GM23338 (cell line): Measurements from ENCODE around the gene RNU6-9. TPM values are rescaled to one million over a fixed set of nuclear protein-coding genes. Genes with fewer than 3 reads are reported as not detected.

Source experiments
- ATAC-seq: fragments of 200-7000 bp; cut with Tn5 transposase; 3 replicates; pipeline ENCODE4 v1.9.1; 2020
- DNase-seq: peaks from one replicate; pipeline ENCODE4 v3.0.0-alpha.2; 2015; ENCODE audit warnings: low spot score
- H2AFZ ChIP-seq: fragments of 200-600 bp; sonication (generic); 2 replicates; pipeline ENCODE4 v1.8.0; 2016; ENCODE audit warnings: antibody characterized with exemption, mild to moderate bottlenecking, moderate library complexity
- H3F3A ChIP-seq: fragments of 200-600 bp; sonication (generic); replicated peaks from 2 replicates; pipeline ENCODE4 v1.8.0; 2017; ENCODE audit warnings: antibody characterized with exemption, mixed run types, low read depth
- H3K27ac ChIP-seq: fragments of 200-600 bp; sonication (generic); 2 replicates; pipeline ENCODE4 v1.6.1; 2016; ENCODE audit warnings: low read depth
- H3K27me3 ChIP-seq: fragments of 200-600 bp; sonication (generic); 2 replicates; pipeline ENCODE4 v1.8.0; 2016; ENCODE audit warnings: mild to moderate bottlenecking, mixed run types, moderate library complexity; ENCODE audit not compliant: insufficient read depth
- H3K36me3 ChIP-seq: fragments of 200-600 bp; sonication (generic); 2 replicates; pipeline ENCODE4 v1.8.0; 2016; ENCODE audit warnings: mild to moderate bottlenecking; ENCODE audit not compliant: insufficient read depth
- H3K4me1 ChIP-seq: fragments of 200-600 bp; sonication (generic); 2 replicates; pipeline ENCODE4 v1.8.0; 2016; ENCODE audit warnings: mild to moderate bottlenecking, moderate library complexity; ENCODE audit not compliant: insufficient read depth
- H3K4me2 ChIP-seq: fragments of 200-600 bp; sonication (generic); 2 replicates; pipeline ENCODE4 v1.7.1; 2017; ENCODE audit warnings: mixed run types
- H3K4me3 ChIP-seq: fragments of 200-600 bp; sonication (generic); 2 replicates; pipeline ENCODE4 v1.6.1; 2016; ENCODE audit warnings: mixed run types
- H3K79me2 ChIP-seq: fragments of 200-600 bp; sonication (generic); replicated peaks from 2 replicates; pipeline ENCODE4 v1.8.0; 2017; ENCODE audit warnings: mild to moderate bottlenecking; ENCODE audit not compliant: insufficient read depth
- H3K9me2 ChIP-seq: fragments of 200-600 bp; sonication (generic); 2 replicates; pipeline ENCODE4 v1.8.0; 2017; ENCODE audit not compliant: insufficient read depth
- H4K20me1 ChIP-seq: fragments of 200-600 bp; sonication (generic); replicated peaks from 2 replicates; pipeline ENCODE4 v1.8.0; 2017; ENCODE audit warnings: mild to moderate bottlenecking; ENCODE audit not compliant: insufficient read depth
- H3K27ac Mint-ChIP-seq: 2 replicates; pipeline ENCODE4 v1.8.0; 2020; ENCODE audit warnings: inconsistent platforms, mild to moderate bottlenecking, moderate library complexity, mixed read lengths
- H3K27me3 Mint-ChIP-seq: 3 replicates; pipeline ENCODE4 v1.8.0; 2022; ENCODE audit warnings: low read depth, mild to moderate bottlenecking, moderate library complexity, mixed read lengths, inconsistent platforms; ENCODE audit not compliant: insufficient read depth, poor library complexity
- H3K36me3 Mint-ChIP-seq: 3 replicates; pipeline ENCODE4 v1.8.0; 2021; ENCODE audit warnings: low read depth, mild to moderate bottlenecking, inconsistent platforms, moderate library complexity, mixed read lengths
- H3K4me1 Mint-ChIP-seq: 3 replicates; pipeline ENCODE4 v1.8.0; 2020; ENCODE audit warnings: mild to moderate bottlenecking, inconsistent platforms, mixed read lengths
- H3K4me3 Mint-ChIP-seq: 3 replicates; pipeline ENCODE4 v1.8.0; 2021; ENCODE audit warnings: moderate library complexity, mild to moderate bottlenecking, inconsistent platforms, mixed read lengths
- H3K9me3 Mint-ChIP-seq: 3 replicates; pipeline ENCODE4 v1.8.0; 2020; ENCODE audit warnings: moderate library complexity, mild to moderate bottlenecking, inconsistent platforms, mixed read lengths
- CREB1 ChIP-seq: fragments of 250-450 bp; sonication (Bioruptor Pico); IDR thresholded peaks from 2 replicates; pipeline ENCODE4 v1.5.0; 2020; ENCODE audit warnings: low read depth, mild to moderate bottlenecking, moderate library complexity
- EZH2 ChIP-seq: fragments of 200-600 bp; sonication (generic); IDR thresholded peaks from one replicate; pipeline ENCODE4 v1.8.0; 2017; ENCODE audit warnings: antibody characterized with exemption, mild to moderate bottlenecking, low read depth; ENCODE audit not compliant: unreplicated experiment
- JUNB ChIP-seq: IDR thresholded peaks from one replicate; pipeline ENCODE4 v1.6.1; 2016; ENCODE audit warnings: antibody characterized with exemption; ENCODE audit not compliant: unreplicated experiment
- NANOG ChIP-seq: IDR thresholded peaks from 2 replicates; pipeline ENCODE4 v1.6.1; 2016; ENCODE audit warnings: antibody characterized with exemption, borderline replicate concordance
- ZNF331 ChIP-seq: fragments of 250-450 bp; sonication (Bioruptor Pico); IDR thresholded peaks from 2 replicates; pipeline ENCODE4 v1.5.0; 2020; ENCODE audit warnings: low read depth, mild to moderate bottlenecking, moderate library complexity
- polyA plus RNA-seq: library from polyadenylated mRNA; unstranded; fragments of >200 nt; fragmentation: Nextera tagmentation; extraction: Ambion mirVana; gene quantifications from 2 replicates; pipeline ENCODE4 v1.2.1, GENCODE V29; 2016
- total RNA-seq: library from RNA; depleted of rRNA; stranded (reverse); fragments of >200 nt; shearing (Covaris generic); gene quantifications from 2 replicates; pipeline ENCODE4 v1.2.3, GENCODE V29; 2014
- TF ChIP-seq, protein P1 (sequence below): IDR thresholded peaks from 2 replicates; pipeline ENCODE4 v1.6.1; 2016; ENCODE audit warnings: antibody characterized with exemption
- TF ChIP-seq, protein P2 (sequence below): IDR thresholded peaks from one replicate; pipeline ENCODE4 v1.6.1; 2018; ENCODE audit warnings: antibody characterized with exemption; ENCODE audit not compliant: unreplicated experiment
- TF ChIP-seq, protein P3 (sequence below): fragments of 250-450 bp; sonication (Bioruptor Pico); IDR thresholded peaks from 2 replicates; pipeline ENCODE4 v1.5.0; 2020; ENCODE audit warnings: mild to moderate bottlenecking, moderate library complexity

Gene RNU6-9
- total and polyA plus RNA-seq, 2 experiments from 2014 or later = not detected

GRCh38 chr19:925526-926322, 32.4 kb downstream of the RNU6-9 start, which contains the start of gene ARID3A:
Gene ARID3A (plus strand): TSS chr19:926035. CDS start chr19:929529, 3,494 bp downstream.
- Histone ChIP-seq H3K79me2 (peaks cover 27% of the 10 kb centered on the region), H3K4me1 (peaks cover 10% of the 10 kb centered on the region), H3K36me3 (no peaks in the 10 kb centered on the region; the same call in 1 of the 2 replicates), H3K27ac (peak within 1 kb of the TSS; percentile 83; the same call in 1 of the 2 replicates), H3F3A (peaks cover 15% of the 10 kb centered on the region; the same call in 1 of the 2 replicates), H3K4me3 (peak within 1 kb of the TSS; percentile 89), H4K20me1 (no peaks in the 10 kb centered on the region; the same call in none of the 2 replicates), H2AFZ (peak within 1 kb of the TSS; percentile 80), H3K4me2 (peak within 1 kb of the TSS; percentile 91), H3K27me3 (peaks cover 17% of the 10 kb centered on the region), H3K9me2 (no peaks in the 10 kb centered on the region)
- Mint-ChIP-seq H3K4me1 (peaks cover 8% of the 10 kb centered on the region; the same call in 2 of the 3 replicates), H3K4me3 (peak within 1 kb of the TSS; percentile 85), H3K36me3 (peaks cover 7% of the 10 kb centered on the region; the same call in 2 of the 3 replicates), H3K27ac (no peak within 1 kb of the TSS), H3K27me3 (peaks cover 18% of the 10 kb centered on the region), H3K9me3 (no peaks in the 10 kb centered on the region; the same call in 2 of the 3 replicates)
- DNase-seq (peak; percentile 92), ATAC-seq (peak; percentile 4)
- TF ChIP-seq ZNF331 (CRISPR knock-in tag) (no peak), JUNB (peak; percentile 95), CREB1 (CRISPR knock-in tag) (0 out of 2 replicates have a peak, but pooled peaks have one; percentile 2)

DNA sequence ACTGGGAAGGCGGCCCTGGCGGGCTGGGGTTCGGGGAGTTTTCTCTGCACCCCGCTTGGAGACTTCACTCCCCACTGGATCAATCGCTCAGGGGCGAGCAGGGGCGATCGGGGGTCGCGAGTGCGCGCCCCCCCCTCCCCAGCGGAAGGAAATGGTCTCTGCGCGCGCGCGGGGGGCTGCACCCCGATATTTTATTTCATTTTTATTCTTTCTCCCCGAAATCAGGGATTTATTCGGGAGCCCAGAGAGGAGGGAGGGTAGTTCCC, 33.0 kb downstream of the RNU6-9 start:
- ATAC-seq (no peak), DNase-seq (no peak)
- Mint-ChIP-seq H3K27ac (no peak overlapping the region), H3K27me3 (peaks cover 14% of the 10 kb centered on the region), H3K9me3 (no peaks in the 10 kb centered on the region; the same call in 2 of the 3 replicates), H3K4me3 (peak overlapping the region; percentile 85), H3K4me1 (peaks cover 8% of the 10 kb centered on the region; the same call in 2 of the 3 replicates), H3K36me3 (peaks cover 13% of the 10 kb centered on the region; the same call in 2 of the 3 replicates)
- H3K4me3 ChIP-seq = peak overlapping the region; percentile 89
- no peaks in the 10 kb centered on the region for H3K9me2 ChIP-seq
- peak overlapping the region; percentile 91 for H3K4me2 ChIP-seq
- no peaks in the 10 kb centered on the region; the same call in 1 of the 2 replicates for H4K20me1 ChIP-seq
- H3K36me3 ChIP-seq = no peaks in the 10 kb centered on the region; the same call in 1 of the 2 replicates
- peaks cover 11% of the 10 kb centered on the region for H3K27me3 ChIP-seq
- H3F3A ChIP-seq = peaks cover 13% of the 10 kb centered on the region; the same call in 1 of the 2 replicates
- peaks cover 10% of the 10 kb centered on the region for H3K4me1 ChIP-seq
- peak overlapping the region; percentile 43; the same call in 1 of the 2 replicates for H2AFZ ChIP-seq
- H3K79me2 ChIP-seq = peaks cover 31% of the 10 kb centered on the region
- no peak overlapping the region for H3K27ac ChIP-seq
- TF ChIP-seq CREB1 (CRISPR knock-in tag) (no peak), EZH2 (no peak), JUNB (no peak), NANOG (no peak), ZNF331 (CRISPR knock-in tag) (no peak)
- TF ChIP-seq, protein P1, sequence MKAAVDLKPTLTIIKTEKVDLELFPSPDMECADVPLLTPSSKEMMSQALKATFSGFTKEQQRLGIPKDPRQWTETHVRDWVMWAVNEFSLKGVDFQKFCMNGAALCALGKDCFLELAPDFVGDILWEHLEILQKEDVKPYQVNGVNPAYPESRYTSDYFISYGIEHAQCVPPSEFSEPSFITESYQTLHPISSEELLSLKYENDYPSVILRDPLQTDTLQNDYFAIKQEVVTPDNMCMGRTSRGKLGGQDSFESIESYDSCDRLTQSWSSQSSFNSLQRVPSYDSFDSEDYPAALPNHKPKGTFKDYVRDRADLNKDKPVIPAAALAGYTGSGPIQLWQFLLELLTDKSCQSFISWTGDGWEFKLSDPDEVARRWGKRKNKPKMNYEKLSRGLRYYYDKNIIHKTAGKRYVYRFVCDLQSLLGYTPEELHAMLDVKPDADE = no peak
- TF ChIP-seq, protein P2, sequence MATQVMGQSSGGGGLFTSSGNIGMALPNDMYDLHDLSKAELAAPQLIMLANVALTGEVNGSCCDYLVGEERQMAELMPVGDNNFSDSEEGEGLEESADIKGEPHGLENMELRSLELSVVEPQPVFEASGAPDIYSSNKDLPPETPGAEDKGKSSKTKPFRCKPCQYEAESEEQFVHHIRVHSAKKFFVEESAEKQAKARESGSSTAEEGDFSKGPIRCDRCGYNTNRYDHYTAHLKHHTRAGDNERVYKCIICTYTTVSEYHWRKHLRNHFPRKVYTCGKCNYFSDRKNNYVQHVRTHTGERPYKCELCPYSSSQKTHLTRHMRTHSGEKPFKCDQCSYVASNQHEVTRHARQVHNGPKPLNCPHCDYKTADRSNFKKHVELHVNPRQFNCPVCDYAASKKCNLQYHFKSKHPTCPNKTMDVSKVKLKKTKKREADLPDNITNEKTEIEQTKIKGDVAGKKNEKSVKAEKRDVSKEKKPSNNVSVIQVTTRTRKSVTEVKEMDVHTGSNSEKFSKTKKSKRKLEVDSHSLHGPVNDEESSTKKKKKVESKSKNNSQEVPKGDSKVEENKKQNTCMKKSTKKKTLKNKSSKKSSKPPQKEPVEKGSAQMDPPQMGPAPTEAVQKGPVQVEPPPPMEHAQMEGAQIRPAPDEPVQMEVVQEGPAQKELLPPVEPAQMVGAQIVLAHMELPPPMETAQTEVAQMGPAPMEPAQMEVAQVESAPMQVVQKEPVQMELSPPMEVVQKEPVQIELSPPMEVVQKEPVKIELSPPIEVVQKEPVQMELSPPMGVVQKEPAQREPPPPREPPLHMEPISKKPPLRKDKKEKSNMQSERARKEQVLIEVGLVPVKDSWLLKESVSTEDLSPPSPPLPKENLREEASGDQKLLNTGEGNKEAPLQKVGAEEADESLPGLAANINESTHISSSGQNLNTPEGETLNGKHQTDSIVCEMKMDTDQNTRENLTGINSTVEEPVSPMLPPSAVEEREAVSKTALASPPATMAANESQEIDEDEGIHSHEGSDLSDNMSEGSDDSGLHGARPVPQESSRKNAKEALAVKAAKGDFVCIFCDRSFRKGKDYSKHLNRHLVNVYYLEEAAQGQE = no peak
- TF ChIP-seq, protein P3, sequence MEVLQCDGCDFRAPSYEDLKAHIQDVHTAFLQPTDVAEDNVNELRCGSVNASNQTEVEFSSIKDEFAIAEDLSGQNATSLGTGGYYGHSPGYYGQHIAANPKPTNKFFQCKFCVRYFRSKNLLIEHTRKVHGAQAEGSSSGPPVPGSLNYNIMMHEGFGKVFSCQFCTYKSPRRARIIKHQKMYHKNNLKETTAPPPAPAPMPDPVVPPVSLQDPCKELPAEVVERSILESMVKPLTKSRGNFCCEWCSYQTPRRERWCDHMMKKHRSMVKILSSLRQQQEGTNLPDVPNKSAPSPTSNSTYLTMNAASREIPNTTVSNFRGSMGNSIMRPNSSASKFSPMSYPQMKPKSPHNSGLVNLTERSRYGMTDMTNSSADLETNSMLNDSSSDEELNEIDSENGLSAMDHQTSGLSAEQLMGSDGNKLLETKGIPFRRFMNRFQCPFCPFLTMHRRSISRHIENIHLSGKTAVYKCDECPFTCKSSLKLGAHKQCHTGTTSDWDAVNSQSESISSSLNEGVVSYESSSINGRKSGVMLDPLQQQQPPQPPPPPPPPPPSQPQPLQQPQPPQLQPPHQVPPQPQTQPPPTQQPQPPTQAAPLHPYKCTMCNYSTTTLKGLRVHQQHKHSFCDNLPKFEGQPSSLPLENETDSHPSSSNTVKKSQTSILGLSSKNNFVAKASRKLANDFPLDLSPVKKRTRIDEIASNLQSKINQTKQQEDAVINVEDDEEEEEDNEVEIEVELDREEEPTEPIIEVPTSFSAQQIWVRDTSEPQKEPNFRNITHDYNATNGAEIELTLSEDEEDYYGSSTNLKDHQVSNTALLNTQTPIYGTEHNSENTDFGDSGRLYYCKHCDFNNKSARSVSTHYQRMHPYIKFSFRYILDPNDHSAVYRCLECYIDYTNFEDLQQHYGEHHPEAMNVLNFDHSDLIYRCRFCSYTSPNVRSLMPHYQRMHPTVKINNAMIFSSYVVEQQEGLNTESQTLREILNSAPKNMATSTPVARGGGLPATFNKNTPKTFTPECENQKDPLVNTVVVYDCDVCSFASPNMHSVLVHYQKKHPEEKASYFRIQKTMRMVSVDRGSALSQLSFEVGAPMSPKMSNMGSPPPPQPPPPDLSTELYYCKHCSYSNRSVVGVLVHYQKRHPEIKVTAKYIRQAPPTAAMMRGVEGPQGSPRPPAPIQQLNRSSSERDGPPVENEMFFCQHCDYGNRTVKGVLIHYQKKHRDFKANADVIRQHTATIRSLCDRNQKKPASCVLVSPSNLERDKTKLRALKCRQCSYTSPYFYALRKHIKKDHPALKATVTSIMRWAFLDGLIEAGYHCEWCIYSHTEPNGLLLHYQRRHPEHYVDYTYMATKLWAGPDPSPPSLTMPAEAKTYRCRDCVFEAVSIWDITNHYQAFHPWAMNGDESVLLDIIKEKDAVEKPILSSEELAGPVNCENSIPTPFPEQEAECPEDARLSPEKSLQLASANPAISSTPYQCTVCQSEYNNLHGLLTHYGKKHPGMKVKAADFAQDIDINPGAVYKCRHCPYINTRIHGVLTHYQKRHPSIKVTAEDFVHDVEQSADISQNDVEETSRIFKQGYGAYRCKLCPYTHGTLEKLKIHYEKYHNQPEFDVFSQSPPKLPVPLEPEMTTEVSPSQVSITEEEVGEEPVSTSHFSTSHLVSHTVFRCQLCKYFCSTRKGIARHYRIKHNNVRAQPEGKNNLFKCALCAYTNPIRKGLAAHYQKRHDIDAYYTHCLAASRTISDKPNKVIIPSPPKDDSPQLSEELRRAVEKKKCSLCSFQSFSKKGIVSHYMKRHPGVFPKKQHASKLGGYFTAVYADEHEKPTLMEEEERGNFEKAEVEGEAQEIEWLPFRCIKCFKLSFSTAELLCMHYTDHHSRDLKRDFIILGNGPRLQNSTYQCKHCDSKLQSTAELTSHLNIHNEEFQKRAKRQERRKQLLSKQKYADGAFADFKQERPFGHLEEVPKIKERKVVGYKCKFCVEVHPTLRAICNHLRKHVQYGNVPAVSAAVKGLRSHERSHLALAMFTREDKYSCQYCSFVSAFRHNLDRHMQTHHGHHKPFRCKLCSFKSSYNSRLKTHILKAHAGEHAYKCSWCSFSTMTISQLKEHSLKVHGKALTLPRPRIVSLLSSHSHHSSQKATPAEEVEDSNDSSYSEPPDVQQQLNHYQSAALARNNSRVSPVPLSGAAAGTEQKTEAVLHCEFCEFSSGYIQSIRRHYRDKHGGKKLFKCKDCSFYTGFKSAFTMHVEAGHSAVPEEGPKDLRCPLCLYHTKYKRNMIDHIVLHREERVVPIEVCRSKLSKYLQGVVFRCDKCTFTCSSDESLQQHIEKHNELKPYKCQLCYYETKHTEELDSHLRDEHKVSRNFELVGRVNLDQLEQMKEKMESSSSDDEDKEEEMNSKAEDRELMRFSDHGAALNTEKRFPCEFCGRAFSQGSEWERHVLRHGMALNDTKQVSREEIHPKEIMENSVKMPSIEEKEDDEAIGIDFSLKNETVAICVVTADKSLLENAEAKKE (CRISPR knock-in tag) = no peak
